ENCODE results near the gene ARFGEF3.

- no peak for TF ChIP-seq CTCF (IDR thresholded peaks at IDR 0.05)
- no peak for TF ChIP-seq POLR2A (IDR thresholded peaks at IDR 0.05)
Measured at GRCh38 chr6:138219398-138219797, 57.7 kb downstream of the ARFGEF3 start.
